Skin of body (tissue), 2 donors: ENCODE measurements around the gene TRAPPC12. TPM values are rescaled to one million over a fixed set of nuclear protein-coding genes. Genes with fewer than 3 reads are reported as not detected.
"Not testable (repeated sequence)": the region's sequence is repeated elsewhere in the genome, so short reads cannot be mapped to it uniquely, and the experiment has no call there.

Source experiments
- DNase-seq: peaks from one replicate; lab custom pipeline; 2025; lab: John Stamatoyannopoulos, UW
- total RNA-seq: library from RNA; depleted of rRNA; stranded (reverse); fragments of >200 nt; gene quantifications from one replicate; pipeline ENCODE4 v1.2.3, GENCODE V29; 2014

Gene TRAPPC12
- total RNA-seq, 1 donor from 2014 or later, result 62.9 TPM

DNA sequence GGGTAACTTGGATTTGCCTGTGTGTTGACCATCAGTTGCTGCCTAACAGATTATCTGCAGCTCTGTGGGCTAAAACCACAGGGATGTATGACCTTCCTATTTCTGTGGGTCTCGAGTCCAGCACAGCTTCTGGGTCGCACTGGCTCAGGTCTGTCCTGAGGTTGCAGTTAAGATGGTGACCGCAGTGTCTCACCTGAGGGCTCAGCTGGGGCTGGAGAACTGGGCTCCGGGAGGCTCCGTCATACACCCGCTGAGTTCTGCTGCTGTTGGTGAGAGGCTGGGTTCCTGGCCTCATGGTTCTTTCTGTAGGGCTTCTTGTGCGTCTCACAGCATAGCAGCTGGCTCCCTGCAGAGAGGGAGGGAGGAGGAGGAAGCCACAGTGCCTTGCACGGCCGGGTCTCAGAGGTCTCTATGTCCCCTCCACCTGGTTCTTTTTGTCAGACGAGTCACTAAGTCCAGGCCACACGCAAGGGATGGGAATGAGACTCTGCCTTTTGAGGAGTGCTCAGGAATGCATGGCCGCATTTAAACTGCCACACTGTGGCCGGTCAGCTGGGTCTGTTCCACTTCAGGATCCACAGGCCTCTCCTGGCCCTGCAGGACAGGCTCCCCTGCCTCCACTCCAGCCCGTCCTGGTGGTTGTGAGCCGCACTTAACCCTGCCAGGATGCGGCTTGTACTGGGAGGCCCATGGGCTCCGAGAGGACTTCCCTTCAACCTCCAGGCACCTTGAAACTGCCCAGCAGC is 72.6 kb downstream of the TRAPPC12 start:
- no peak for DNase-seq

DNA sequence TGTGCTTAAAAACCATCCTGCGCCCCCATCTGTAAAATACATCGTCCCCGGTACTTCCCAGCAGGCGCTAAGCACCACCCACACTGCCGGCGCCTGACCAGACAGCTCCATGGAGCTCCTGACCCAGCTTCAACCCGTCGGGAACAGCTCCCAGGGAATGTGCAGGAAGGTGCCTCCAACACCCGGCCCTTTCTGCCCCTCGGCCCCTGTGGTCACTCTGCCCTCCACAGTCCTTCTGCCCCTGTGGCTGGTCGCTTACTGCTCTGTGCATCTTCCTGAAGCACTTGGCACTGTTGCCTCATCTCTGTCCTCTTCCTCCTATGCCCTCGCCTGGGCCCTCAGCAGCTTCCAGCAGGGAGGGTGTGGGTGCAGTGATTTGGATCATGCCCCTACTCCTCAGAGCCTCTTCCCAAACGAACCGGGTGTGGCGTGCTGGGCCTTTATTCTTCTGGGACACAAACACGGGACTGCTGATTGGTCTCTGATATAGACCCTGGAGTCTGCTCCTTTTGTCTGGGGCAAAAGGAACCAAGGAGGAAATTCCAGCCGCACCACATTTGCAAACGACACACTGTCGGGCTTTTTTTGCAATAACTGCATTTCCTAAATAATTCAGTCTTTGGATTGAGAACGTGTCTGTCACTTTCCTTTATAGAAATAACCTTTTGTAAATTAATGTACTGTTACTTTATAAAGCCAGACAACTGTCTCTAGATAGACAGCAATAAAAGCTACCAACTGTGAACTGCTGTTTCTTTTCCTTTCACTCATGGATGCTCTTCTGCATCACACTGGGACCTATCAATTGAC is 73.9 kb downstream of the TRAPPC12 start:
- DNase-seq, result no peak

DNA sequence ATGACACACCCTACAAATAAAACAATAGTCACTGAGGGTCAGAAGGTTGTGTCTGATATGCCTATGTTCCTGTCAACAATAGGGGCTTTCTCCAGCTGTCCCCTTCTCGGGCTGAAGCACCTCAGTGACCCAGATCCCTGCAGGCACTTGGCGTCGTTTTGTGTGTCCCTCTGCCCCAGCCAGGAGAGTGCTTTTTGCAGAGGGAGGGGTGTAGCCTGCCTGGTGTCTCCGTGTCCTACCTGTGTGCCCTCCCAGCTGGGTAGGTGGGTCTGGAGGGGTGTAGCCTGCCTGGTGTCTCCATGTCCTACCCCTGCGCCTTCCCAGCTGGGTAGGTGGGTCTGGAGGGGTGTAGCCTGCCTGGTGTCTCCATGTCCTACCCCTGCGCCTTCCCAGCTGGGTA is 74.5 kb downstream of the TRAPPC12 start:
- not testable (repeated sequence) for DNase-seq

DNA sequence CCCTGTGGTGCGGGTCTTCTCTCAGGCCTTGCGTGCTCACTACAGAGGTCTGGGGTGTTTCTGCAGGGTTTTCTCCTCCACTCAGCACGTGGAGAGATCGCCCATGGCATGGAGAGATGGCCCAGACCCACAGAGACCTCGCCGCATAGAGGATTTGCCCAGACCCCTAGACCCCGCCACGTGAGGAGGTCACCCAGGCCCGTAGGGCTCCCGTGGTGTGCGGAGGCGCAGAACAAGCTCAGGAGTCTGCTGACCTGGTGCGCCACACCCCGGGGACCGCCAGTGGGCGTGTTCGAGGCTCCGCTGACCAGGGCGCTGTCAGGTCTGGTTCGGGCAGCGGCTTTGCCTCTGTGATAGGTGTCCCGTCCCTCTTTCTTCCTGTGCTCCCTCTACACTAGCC is 75.3 kb downstream of the TRAPPC12 start:
- DNase-seq, result no peak

DNA sequence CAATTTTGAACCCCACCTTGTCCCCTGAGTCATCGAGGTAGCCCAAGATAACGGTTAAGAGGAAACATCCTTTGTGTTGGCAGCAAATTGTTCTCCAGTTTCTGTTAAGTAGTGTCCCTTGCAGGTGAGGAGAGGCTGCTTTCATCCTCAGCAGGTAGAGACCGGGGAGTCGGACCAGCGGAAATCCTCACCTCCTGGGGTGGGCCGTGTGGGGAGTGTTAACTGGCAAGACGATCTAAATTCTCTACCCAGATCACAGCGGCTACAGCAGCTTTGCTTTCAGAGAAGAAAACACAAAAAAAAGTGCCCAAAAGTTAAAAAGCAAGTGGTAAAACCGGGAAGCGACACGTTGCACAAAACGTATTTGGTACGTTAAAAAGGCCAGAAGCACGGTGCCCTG is 76.6 kb downstream of the TRAPPC12 start:
- DNase-seq, result no peak

DNA sequence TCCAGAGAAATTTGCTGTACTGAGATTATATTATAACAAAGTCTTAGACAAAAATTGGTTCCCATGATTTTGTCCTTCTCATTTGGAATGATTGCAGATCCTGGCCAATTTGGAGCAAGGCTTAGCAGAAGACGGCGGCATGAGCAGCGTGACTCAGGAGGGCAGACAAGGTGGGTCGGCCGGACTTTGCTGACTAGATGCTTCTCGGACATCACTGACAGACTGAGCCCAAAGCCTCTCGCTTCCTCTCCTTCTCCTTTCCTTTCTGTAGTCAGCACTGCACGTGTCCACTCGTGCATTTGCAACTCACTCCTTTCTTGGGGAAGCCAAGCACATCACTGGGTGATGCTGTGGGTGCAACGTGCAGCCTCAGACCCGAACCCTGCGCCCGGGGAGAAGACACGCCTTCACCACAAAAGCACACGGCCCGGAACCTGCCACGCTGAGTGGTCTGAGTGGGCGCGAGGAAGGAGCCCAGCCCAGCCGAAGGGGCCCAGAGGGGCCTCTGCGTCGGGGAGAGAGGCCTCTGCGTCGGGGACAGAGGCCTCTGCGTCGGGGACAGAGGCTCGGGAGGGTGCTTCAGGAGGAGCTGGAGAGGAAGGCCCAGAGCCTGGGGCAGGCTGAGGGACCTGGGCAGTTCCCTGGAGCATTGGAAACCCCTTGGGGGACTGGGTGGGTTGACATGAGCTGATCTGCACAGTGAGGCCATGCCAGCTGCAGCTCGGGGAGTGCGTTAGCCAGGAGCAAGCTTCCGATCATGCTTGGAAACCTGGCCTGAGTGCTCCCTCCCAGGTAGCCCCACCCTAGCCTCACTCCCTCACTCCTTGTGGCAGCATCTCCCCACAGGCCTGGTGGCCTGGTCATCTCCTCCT is 78.3 kb downstream of the TRAPPC12 start:
- no peak for DNase-seq

DNA sequence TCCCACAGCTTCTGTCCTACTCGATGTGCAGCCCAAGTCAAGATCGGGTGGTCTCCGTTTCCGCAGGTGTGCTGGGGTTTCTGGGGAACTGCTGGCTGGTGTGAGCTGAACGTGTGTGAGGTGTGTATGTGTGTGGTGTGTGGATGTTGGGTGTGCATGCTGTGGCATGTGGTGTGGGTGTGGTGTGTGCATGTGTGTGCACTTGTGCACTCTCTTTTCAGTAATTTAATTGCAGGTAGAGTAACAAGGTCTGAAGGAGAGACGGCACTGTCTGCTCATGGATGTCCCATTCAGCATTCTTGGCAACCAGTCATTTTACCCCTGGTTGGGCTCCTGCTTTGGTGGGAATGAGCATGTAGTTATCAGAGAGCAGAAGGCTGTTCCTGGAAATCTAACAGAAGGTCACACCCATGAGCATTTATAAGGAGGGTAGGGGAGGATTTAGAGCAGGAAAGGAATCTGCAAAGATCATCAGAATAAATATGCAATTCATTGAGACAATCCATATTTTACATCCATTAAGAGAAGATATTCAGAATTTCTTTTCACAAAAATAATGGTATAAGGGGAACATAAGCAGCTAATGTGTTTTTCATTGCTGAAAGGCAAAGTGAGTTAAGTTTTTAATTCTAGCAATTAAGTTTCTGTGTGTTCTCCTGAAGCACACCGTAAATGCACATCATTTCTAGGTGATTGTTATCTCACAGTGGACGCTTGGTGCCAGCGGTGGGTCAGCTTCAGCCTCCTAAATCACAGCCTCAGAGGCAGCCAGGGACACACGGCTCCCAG is 79.1 kb downstream of the TRAPPC12 start:
- no peak for DNase-seq

DNA sequence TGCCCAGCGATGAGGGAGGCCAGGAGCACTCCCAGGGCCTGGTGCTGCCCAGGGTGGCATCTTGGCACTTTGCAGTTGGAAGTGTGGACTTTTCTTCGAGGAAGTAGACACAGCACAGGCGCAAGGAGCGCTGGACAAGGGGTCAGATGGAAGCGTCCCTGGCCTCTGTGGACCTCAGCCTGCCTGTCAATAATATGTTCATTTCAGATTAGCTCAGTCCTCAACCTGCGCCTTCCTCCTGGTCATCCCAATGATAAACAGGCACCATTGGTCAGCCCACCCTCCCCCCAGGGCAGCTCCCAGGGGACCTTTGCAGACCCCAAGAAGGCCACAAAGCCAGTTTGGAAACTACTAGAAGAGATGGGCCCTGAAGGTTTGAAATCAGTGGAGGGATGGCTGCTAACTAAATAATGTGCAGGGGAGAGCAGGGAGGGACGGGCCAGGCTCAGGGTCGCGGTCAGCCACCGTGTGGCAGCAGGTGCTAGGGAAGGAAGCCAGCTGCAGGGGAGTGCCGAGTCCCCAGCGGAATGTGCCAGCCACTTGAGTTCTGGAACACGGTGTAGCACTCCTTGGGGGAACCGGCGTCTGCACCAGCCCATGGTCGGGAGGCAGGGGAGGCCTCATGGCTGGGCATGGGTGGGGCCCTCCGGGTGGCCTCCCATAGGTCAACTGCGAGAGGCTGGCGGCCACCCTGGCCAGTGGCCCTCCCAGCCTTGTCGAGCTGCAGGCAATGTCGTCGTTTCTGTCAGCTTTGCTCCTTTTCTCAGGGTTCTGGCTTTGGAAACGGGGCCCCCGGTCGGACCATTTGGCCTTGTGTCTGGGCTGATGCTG is 79.9 kb downstream of the TRAPPC12 start:
- no peak for DNase-seq

DNA sequence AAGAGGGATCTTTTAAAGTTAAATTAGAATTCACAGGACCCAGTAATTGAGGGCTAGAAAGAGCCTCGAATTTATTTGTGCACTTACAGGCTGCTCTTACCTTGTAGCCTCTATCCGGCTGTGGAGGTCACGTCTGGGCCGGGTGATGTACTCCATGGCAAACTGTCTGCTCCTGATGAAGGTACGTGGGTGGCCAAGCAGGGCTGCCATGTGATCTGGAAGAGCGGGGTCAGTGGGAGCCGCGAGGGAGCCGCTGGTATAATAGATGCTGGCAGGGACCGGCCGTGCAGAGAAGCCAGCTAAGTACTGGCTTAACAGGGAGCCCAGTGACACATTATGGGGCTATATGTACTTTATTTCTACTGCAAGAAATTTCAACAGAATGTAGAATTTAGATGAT is 80.7 kb downstream of the TRAPPC12 start:
- DNase-seq, result no peak

DNA sequence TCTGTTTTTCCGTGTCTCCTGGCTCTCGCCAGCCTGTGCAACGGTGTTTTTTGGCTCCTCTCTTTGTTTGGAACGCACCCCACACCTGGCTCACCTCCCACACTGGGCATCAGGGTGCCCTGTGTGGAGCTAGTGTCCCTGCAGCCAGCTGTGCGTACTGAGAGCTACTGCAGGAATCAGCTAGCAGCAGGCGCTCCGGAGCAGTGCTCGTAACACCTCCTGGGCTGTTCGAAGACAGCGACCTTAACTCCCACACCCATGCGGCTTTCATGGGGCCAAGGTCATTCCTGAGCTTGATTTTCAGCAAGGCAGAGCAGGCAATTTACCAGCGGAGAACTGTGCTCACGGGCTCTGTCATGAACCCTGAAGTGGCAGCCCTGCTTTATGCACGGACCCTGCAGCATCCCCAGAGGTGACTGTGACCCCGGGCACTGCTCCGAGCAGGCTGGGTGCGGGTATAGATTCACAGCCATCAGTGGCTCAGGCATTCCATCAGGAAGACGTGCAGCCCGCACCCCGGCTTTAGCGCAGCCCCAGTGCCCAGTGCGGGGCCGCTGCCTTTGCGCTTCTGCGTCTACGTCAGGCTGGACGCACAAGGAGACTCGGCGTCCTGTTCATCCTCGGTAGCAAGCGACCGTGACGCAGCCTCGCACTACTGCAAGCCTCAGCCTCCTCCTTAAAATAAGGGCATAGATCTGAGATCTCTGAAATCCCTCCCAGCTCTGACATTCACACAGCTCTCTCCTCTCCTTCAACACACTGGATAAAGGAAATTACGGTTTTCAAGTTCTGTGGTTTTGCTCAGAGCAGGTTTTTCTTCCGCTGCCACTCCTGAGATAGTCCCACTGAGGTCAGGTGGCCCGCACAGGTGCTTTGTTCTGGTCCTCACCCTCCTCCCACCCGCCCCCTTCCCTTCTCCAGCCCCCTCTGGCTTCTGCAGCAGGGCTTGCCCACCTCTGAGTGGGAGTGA is 81.6 kb downstream of the TRAPPC12 start:
- DNase-seq, result no peak

DNA sequence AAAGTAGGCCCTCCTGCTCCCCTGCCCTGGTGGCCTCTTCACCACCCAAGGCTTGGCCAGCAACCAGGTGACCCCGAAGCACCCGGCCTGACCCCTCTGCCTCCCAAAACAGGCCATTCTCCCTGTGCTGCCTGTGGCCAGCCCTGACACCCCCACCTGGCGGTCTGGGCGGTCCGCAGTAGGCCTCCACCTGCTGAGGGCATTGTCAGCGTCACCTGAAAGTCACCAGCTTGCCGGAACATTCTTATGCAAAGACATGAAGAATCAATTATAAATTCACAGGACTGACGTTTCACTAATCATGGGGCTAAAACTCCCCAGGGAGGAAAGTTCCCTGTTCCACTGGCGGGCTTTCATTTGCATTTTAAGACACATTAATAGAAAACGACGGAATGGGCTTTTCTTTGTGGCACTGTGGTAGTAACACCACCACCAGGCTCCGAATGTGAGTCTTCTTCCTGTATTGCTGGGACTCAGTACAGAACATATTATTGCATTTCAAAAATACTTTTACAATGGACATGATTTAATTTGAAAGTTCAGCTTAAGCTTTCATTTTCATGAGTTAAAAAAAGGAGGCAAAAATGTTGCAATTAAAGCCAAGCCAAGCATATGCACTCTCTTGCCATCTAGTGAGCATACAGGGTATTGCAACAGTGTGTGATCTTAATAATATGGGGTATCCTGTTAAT is 82.5 kb downstream of the TRAPPC12 start:
- DNase-seq, result peak; percentile 16

DNA sequence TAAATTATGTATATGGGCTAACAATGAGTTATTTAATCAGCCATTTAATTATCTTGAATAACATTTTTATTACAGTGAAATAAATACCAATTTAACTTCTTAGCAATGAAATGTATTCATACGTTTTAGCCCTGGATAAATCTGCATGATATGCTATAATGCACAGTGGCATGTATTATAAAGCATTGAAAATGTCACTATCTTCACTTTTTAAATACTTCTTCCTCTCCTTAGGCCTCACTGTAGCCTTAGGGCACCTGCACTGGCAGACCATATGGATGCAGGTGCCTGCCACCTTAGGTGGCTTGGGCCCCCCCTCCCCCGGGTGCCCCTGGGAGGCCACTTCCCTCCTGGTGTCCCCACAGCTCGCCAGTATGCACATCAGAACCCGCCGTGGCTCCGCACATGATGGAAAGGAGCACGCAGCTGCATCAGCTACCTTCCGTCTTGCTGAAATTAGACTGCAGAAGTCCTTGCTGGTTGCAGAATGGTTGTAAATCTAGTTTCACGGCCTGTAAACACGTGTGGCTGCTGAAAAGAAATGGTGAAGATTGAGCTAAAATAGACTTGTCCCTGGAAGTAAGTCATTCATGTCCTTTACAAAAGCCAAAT is 83.1 kb downstream of the TRAPPC12 start:
- DNase-seq, result no peak

DNA sequence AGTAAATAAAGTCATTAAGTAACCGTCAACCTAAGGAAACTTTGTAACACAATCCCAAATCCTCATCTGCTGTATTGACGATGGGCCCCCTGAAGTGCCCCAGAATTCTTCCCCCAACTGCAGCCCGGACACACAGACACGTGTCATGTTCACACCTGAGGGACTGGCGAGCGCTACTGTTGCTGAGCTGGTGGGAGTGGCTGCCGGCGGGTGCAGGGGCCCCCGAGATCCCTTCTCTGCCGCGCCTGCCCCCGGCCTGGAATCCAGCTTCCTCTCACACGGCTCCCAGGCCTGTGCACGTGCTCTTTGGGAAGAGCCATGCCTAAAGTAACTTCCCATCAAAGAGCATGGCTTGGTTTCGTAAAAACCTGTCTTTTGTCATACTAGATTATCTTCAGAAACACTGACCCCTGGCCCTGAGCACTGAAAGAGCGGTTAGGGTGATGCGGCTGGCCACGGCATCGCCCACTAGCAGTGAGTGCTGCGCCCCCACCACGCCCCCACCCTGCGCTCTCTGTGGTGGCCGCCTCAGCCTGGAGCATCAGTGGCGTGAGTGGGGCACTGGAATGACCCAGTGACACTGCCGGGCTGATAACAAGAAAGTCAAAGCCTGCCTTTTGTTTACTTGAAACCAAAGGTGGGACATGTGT is 83.8 kb downstream of the TRAPPC12 start:
- DNase-seq, result no peak

DNA sequence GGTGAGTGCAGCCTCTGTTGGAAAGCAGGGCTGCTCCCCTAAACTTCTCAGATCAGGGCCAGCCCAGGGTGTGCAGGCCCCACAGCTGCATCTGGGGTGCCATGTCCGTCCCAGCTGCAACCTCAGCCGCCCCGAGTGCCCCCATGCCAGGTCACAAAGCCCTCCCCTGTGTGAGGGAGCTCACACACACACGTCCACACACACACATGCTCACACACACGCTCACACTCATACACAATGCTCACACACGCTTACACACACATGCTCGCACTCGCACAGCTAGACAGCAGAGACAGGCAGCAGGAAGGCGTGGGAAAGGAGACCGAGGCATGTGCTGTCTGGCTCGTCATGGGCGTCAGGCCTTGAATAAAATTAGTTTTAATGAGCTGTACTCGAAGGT is 84.5 kb downstream of the TRAPPC12 start:
- DNase-seq, result no peak

DNA sequence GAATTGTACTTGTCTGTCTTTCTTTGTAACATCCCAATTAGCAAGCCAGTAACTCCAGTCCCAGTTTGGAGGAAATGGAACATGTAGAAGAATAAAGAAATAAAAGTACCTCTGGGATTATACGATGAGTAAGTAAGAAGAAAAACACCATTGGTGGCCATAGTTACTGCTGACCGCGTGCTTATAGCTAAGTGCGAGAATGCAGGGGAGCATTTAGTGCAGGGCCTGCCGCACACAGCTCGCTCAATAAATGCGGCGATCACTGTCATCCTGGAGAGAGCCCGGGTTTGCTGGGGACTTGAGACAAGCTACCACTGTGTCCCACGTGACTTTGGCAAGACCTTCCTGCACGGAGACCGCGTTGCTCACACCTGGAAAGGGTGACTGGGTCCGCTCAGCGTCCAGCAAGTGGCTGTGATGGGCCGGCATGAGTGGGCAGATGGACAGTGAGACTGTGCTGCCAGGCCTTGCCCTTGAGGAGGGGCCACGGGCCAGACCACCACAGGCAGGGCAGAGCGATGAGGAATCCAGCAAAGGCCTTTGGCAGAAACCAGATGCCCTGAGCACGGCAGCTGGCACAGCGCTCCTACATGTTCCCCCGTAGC is 85.0 kb downstream of the TRAPPC12 start:
- no peak for DNase-seq

DNA sequence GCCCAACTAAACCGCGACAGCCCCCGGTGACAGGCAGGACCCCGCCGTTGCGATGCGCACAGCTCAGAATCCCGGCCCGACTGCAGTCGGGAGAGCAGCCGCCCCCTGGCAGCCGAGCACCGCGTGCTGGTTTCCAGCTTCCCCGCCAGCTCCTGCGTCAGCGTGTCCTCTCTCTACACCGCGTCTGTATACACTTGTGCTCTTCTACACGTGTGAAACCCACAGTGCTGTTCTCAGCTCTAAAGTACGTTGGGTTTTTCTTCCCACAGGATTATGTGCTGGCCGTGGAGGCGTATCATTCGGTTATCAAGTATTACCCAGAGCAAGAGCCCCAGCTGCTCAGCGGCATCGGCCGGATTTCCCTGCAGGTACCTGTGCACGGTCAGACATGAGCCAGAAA is 85.8 kb downstream of the TRAPPC12 start:
- no peak for DNase-seq
